ENCODE data around the gene FANK1.

FANK1 gene

GRCh38 chr10:126057494-126057893, 161.1 kb downstream of the FANK1 start:
- Histone ChIP-seq H3K27ac (replicated peaks) (no peak overlapping the region), H3K4me3 (replicated peaks; ENCODE audit: insufficient read depth, low read length) (no peak overlapping the region), H3K27me3 (ENCODE audit: insufficient read depth, poor library complexity, severe bottlenecking) (peaks cover 2% of the 10 kb centered on the region)
- no peak for DNase-seq (ENCODE audit: low read depth in 1 of 2, low spot score in 1 of 2)
- TF ChIP-seq GABPA (IDR thresholded peaks at IDR 0.05; ENCODE audit: low read depth) (no peak), REST (IDR thresholded peaks at IDR 0.05; ENCODE audit: insufficient replicate concordance, low read depth) (no peak), CTCF (IDR thresholded peaks at IDR 0.05; ENCODE audit: insufficient read depth, low read length) (no peak), POLR2AphosphoS5 (IDR thresholded peaks at IDR 0.05; ENCODE audit: low read depth) (no peak), SPI1 (IDR thresholded peaks at IDR 0.05; ENCODE audit: borderline replicate concordance, low read depth) (no peak)

- TF ChIP-seq REST (IDR thresholded peaks at IDR 0.05; ENCODE audit: insufficient replicate concordance, low read depth) (no peak), CTCF (IDR thresholded peaks at IDR 0.05; ENCODE audit: insufficient read depth, low read length) (no peak), GABPA (IDR thresholded peaks at IDR 0.05; ENCODE audit: low read depth) (no peak), SPI1 (IDR thresholded peaks at IDR 0.05; ENCODE audit: borderline replicate concordance, low read depth) (no peak), POLR2AphosphoS5 (IDR thresholded peaks at IDR 0.05; ENCODE audit: low read depth) (no peak)
- Histone ChIP-seq H3K27me3 (ENCODE audit: insufficient read depth, poor library complexity, severe bottlenecking) (peaks cover 2% of the 10 kb centered on the region), H3K4me3 (replicated peaks; ENCODE audit: insufficient read depth, low read length) (no peak overlapping the region), H3K27ac (replicated peaks) (no peak overlapping the region)
- no peak for DNase-seq (ENCODE audit: low read depth in 1 of 2, low spot score in 1 of 2)
Measured at GRCh38 chr10:126058104-126058503, 161.7 kb downstream of the FANK1 start.

- no peak overlapping the region for H3K27ac ChIP-seq (replicated peaks)
- H3K27me3 ChIP-seq (ENCODE audit: insufficient read depth, poor library complexity, severe bottlenecking), result peaks cover 2% of the 10 kb centered on the region
- no peak for DNase-seq (ENCODE audit: low read depth in 1 of 2, low spot score in 1 of 2)
- TF ChIP-seq SPI1 (IDR thresholded peaks at IDR 0.05; ENCODE audit: borderline replicate concordance, low read depth), result no peak
- no peak for TF ChIP-seq CTCF (IDR thresholded peaks at IDR 0.05; ENCODE audit: insufficient read depth, low read length)
- TF ChIP-seq GABPA (IDR thresholded peaks at IDR 0.05; ENCODE audit: low read depth), result no peak
- TF ChIP-seq POLR2AphosphoS5 (IDR thresholded peaks at IDR 0.05; ENCODE audit: low read depth), result no peak
- TF ChIP-seq REST (IDR thresholded peaks at IDR 0.05; ENCODE audit: insufficient replicate concordance, low read depth), result no peak
- no peak overlapping the region for H3K4me3 ChIP-seq (replicated peaks; ENCODE audit: insufficient read depth, low read length)
Measured at GRCh38 chr10:126058507-126058906, 162.1 kb downstream of the FANK1 start.

All from HL-60 (cell line).